HUDEP-2 (cell line): Measurements from ENCODE around the gene ZBTB17.
"Not testable (repeated sequence)": the region's sequence is repeated elsewhere in the genome, so short reads cannot be mapped to it uniquely, and the experiment has no call there.

Experiments used
- DNase-seq, 76 experiments: peaks; one replicate each; lab custom pipeline; 2025; ENCODE audit not compliant: unreplicated experiment in 76 of 76; lab: John Stamatoyannopoulos, UW

Gene ZBTB17

DNA sequence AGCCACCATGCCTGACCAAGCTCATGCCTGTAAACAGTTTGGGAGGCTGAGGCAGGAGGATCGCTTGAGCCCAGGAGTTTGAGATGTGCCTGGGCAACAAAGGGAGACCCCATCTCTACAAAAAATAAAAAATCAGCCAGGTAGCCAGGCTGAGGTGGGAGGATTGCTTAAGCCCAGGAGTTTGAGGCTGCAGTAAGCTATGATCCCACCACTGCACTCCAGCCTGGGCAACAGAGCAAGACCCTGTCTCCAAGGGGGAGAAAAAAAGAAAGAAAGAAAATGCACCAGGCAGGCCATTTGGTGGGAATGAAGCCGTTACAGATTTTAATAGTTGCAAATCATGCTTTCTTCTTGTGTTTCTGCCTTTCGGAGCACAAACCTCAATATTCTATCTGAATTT, 62.3 kb downstream of the ZBTB17 start:
- not testable (repeated sequence) for DNase-seq

DNA sequence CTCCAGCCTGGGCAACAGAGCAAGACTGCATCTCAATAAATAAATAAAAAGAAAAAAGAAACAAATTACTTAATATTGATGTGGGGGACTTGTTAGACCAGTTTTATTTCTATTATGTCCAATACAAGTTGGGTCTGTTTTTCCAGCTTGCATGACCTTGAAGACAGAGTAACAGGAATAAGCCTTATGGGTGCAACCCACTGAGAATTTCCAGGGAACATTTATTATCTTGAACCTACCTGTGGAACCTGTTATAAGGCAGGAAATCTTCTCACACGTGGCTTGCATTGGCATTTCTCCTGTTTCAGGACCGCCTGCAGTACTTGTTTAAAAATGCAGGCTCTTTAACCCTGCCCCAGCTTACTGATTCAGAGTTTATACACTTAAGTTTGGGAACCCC, 64.0 kb downstream of the ZBTB17 start:
- DNase-seq, result no peak

DNA sequence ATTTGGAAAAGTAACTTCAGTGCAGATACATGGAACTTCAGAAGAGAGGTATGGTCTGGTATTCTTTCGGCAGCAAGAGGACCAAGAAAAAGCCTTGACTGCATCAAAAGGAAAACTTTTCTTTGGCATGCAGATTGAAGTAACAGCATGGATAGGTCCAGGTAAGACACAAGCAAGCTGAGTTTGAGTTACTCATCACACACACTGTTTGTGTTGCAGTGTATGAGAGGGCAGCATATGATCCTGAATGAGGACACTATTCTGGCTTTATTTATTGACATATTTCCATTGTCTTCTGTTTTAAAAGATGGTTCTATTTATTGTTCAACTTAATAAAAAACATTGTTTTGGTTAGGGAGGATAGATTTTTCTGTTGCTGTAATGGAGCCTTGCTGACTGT, 64.8 kb downstream of the ZBTB17 start:
- no peak for DNase-seq

DNA sequence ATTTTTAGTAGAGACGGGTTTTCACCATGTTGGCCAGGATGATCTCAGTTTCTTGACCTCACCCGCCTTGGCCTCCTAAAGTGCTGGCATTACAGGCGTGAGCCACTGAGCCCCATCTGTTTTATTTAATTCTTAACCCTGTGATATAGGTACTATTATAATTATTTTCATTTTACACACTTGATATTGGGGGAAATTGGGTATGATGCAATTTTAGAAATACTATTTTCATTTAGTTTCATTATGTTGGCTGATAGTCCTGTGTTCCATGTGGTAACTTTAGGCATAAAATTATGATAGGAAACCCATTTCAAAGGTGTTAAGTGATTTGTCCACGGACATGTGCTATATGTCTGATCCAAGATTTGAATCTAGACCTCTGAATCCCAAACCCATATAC, 67.3 kb downstream of the ZBTB17 start:
- DNase-seq, result no peak

DNA sequence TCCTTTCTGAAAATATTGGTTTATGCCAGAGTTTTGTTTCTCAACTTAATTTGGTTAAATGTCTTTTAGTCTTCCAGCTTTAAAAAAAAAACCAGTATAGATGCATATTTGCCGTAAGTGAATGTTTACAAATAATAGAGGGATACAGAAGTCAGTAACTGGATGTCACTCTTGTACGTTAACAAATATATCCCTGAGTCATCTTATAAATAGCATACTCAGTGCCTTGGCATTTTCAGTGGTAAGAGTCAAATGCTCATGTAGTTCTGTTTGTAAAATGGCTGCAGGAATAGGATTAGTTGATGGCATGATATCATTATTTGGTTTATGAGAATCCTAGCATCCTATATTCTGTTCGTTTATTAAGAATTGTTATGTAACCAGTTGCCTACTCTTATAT, 73.0 kb downstream of the ZBTB17 start:
- DNase-seq, result no peak

DNA sequence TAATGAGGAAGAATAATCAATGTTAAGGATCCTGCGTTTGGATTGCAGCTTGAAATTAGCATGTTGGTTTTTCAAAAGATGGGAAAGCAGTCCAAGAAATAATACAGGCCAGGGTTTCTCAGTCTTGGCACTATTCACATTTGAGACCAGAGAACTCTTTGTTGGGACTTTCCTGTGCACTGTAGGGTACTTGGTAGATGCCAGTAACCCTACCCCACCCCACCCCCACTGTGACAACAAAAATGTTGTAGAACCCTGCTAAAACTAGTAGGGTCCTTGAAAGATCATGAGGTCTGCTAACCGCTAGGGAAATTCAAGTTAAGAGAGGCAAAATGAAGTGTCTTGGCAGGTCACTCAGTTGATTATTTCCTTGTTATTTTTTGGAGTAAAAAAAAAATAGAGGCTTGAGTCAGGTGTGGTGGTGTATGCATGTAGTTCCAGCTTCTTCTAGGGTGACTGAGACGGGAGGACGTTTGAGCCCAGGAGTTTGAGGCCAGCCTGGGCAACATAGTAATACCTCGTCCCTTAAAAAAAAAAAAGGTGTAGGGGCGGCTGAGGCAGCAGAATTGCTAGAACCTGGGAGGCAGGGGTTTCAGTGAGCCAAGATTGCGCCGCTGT, 75.1 kb downstream of the ZBTB17 start:
- no peak for DNase-seq

DNA sequence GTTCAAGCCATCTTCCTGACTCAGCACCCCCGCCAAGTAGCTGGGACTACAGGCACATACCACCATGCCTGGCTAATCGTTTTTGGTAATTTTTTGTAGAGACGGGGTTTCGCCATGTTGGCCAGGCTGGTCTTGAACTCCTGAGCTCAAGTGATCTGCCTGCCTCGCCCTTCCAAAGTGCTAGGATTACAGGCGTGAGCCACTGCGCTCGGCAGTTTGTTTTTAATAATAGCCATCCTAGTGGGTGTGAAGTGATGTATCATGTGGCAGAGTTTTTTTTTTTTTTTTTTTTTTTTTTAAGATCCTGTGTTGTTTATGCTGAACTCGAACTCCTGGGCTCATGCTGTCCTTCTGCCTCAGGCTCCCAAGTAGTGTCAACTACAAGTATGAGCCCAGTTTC, 76.6 kb downstream of the ZBTB17 start:
- no peak for DNase-seq

DNA sequence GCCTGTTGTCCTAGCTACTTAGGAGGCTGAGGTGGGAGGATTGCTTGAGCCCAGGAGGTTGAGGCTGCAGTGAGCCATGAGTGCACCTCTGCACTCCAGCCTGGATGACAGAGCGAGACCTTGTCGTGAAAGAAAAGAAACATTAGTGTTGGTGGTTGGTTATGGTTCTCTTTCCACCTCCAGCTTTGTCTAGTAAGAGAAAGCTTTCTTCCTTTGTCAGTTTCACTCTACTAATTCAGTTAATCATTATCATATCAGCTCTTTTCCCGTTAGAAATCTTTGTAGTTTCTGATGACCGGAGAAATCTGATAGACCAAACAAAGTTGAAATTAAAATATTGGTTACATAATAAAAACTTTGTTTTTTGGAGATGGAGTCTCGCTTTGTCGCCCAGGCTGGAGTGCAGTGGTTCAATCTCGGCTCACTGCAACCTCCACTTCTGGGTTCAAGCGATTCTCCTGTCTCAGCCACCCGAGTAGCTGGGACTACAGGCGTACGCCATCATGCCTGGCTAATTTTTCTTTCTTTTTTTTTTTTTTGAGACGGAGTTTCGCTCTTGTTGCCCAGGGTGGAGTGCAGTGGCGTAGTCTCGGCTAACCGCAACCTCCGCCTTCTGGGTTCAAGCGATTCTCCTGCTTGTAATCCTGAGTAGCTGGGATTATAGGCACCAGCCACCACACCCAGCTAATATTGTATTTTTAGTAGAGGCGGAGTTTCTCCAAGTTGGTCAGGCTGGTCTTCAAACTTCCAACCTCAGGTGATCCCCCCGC, 78.9 kb downstream of the ZBTB17 start:
- not testable (repeated sequence) for DNase-seq

DNA sequence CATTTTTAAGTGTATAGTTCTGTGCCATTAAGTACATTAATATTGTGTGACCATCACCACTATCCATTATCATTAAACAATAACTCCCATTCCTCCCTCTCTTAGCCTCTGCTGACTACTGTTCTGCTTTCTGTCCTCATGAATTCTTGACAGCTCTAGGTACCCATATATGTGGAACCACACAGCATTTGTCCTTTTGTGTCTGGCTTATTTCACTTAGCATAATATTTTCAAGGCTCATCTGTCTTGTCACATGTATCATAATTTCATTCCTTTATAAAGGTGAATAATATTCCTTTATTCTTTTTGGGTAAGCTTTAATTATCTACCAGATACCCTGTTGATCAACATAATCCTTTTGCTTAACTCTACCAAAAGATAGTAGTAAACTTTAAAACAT, 80.7 kb downstream of the ZBTB17 start:
- DNase-seq, result no peak

DNA sequence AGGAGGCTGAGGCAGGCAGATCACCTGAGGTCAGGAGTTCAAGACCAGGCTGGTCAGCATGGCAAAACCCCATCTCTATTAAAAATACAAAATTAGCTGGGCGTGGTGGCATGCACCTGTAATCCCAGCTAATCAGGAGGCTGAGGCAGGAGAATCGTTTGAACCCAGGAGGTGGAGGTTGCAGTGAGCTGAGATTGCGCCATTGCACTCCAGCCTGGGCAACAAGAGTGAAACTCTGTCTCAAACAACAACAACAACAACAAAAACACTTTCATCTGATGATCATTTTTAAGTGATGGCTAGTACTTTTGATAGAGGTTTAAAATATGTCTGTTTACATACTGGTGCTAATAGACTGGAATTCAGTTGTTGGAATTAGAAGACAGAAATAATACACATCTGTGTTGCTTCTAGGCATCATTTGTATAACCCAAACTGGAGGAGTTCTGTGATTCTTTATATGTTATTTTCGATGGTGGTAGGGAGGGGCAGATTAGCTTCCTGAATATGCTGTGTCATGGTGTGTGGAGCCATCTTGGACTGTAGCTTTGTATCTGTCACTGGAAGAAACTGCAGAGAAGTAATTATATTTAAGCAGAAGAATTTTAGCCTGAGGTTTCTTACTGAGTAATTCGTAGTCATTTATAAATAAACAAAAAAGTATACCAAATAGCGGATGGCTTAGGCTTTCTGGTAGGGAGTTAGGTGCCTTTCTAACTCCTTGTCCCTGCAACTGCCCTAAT, 82.9 kb downstream of the ZBTB17 start:
- peak in 10 of 76 experiments; percentile 9 to 31 (median 12) for DNase-seq
